ENCODE data around the gene MCEMP1.
A peak's percentile ranks its signal among the peaks of the same experiment; 100 is the strongest.

The MCEMP1 gene

GRCh38 chr19:7698583-7698982, 21.7 kb downstream of the MCEMP1 start:
- DNase-seq (ENCODE audit: low spot score): no peak

DNA sequence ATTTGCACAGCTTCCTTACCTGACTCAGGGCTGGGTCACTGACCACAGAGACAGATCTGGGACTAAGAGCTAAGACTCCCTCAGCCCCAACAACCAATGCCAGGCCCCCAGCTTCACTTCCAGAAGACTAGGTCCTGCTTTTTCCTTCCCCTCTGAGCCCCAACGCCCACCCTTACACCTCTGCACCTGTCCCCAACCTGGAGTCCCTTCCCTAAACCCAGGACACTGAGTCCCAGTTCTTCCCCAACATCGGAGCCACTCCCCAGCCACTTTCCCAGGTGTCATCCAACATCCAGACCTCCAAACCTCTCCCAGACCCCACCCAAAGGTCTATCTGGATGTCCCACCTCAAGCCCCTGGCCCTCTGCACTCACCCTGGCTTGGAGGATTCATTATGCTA, 22.1 kb downstream of the MCEMP1 start:
- DNase-seq (ENCODE audit: low spot score): no peak

GRCh38 chr19:7699417-7700401, 22.8 kb downstream of the MCEMP1 start:
- DNase-seq (ENCODE audit: low spot score): no peak

- no peak for DNase-seq (ENCODE audit: low spot score)
Measured at GRCh38 chr19:7701049-7701653, 24.3 kb downstream of the MCEMP1 start.

GRCh38 chr19:7701654-7702457, 25.0 kb downstream of the MCEMP1 start, which contains the start of gene FCER2:
TSS of gene FCER2 (minus strand) at chr19:7702131. CDS start at chr19:7699760, 2,371 bp downstream.
- no peak for DNase-seq (ENCODE audit: low spot score)

DNA sequence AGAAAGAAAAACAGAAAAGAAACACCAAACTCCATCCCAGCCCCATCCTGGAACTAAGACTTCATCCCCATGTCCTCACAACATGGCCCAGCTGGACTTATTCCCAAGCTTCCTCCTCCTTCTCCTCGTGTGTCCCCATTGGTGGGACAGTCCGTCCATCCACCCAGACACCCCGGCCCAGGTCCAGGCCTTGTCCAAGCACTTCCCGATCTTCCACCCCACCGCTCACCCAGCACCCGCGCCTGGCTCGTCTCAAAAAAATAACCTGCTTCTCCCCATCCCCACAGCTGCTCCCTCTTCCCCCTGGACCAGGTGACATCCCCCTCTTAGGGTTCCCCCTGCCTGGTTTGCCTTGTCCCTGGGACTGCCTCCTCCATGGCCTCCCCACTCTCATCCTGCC, 26.4 kb downstream of the MCEMP1 start:
- DNase-seq (ENCODE audit: low spot score): no peak

- DNase-seq (ENCODE audit: low spot score): no peak
Measured at GRCh38 chr19:7704280-7705060, 27.6 kb downstream of the MCEMP1 start.

GRCh38 chr19:7705387-7706187, 28.7 kb downstream of the MCEMP1 start:
- peak; percentile 9 for DNase-seq (ENCODE audit: low spot score)

GRCh38 chr19:7706188-7706954, 29.5 kb downstream of the MCEMP1 start:
- no peak for DNase-seq (ENCODE audit: low spot score)

GRCh38 chr19:7706955-7707456, 30.1 kb downstream of the MCEMP1 start:
- DNase-seq (ENCODE audit: low spot score): no peak

- no peak for DNase-seq (ENCODE audit: low spot score)
Measured at GRCh38 chr19:7709932-7710460, 33.1 kb downstream of the MCEMP1 start.

GRCh38 chr19:7710616-7711015, 33.7 kb downstream of the MCEMP1 start:
- DNase-seq (ENCODE audit: low spot score): no peak

GRCh38 chr19:7715671-7716070, 38.8 kb downstream of the MCEMP1 start:
- no peak for DNase-seq (ENCODE audit: low spot score)

GRCh38 chr19:7716762-7717161, 39.9 kb downstream of the MCEMP1 start:
- DNase-seq (ENCODE audit: low spot score): no peak

- DNase-seq (ENCODE audit: low spot score): no peak
Measured at GRCh38 chr19:7718668-7719067, 41.8 kb downstream of the MCEMP1 start.

DNA sequence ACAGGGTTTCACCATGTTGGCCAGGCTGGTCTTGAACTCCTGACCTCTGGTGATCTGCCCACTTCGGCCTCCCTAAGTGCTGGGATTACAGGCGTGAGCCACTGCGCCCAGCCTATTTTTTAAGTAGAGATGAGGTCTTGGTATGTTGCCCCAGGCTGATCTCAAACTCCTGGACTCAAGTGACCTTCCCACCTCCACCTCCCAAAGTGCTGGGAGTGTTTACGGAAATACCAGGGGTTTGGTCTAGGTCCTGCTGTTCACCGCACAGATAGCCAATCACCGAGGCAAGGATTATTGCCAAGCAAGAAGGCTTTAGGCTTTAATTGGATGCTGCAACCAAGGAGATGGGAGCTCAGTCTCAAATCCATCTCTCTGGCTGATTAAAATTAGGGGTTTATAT, 43.5 kb downstream of the MCEMP1 start:
- no peak for DNase-seq (ENCODE audit: low spot score)

DNA sequence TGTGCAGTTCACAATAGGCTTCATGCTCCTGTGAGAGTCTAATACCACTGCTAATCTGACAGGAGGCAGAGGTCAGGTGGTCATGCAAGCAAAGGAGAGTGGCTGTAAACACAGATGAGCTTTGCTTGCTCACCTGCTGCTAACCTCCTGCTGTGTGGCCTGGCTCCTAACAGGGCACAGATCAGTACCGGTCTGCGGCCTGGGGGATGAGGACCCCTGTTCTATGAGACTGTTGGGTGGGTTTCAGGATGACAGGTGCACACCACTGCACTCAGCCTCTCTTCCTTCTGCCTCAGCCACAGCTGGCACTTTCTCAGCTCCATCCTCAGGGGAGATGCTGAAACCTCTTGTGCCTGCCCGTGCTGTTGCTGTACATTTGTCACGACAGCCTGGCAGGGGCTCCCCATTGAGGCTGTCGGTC, 45.4 kb downstream of the MCEMP1 start:
- no peak for DNase-seq (ENCODE audit: low spot score)

DNA sequence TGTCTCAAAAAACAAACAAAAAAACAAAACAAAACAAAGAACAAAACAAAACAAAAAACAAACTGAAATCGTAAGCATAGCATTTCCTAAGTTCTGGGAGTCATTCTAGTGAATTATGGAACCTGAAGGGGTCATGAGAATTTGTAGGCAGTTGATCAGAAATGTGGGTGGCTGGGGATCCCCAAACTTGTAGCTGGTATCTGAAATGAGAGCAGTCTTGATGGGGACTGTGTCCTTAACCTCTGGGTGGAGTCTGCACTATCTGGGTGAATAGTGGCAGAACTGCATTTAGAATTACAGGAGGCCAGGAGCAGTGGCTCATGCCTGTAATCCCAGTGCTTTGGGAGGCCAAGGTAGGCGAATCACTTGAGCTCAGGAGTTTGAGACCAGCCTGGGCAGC, 48.9 kb downstream of the MCEMP1 start:
- DNase-seq (ENCODE audit: low spot score): no peak

- no peak for DNase-seq (ENCODE audit: low spot score)
Measured at GRCh38 chr19:7729211-7729610, 52.3 kb downstream of the MCEMP1 start.

Data from globus pallidus (tissue), 1 donor.